Mononuclear cell (primary cell): ENCODE measurements around the gene NHSL2. TPM values are rescaled to one million over a fixed set of nuclear protein-coding genes. Genes with fewer than 3 reads are reported as not detected.

Experiments used
- H3K27me3 ChIP-seq: 2 replicates; pipeline ENCODE4 v1.6.0; 2011; ENCODE audit warnings: low read length, control low read depth; ENCODE audit not compliant: insufficient read depth
- H3K4me1 ChIP-seq: 2 replicates; pipeline ENCODE4 v1.5.1; 2011; ENCODE audit warnings: mild to moderate bottlenecking, low read length, control low read depth; ENCODE audit not compliant: insufficient read depth
- H3K4me3 ChIP-seq: 2 replicates; pipeline ENCODE4 v1.5.1; 2011; ENCODE audit warnings: mild to moderate bottlenecking, low read length, moderate library complexity
- H3K9me3 ChIP-seq: 2 replicates; pipeline ENCODE4 v1.5.1; 2011; ENCODE audit warnings: low read depth, mild to moderate bottlenecking, control low read depth, low read length
- total RNA-seq: library from RNA; depleted of rRNA; stranded (reverse); fragments of >200 nt; gene quantifications from one replicate; pipeline ENCODE4 v1.2.3, GENCODE V29; 2012

The NHSL2 gene
- total RNA-seq, 1 donor: 1.3 TPM

- H3K4me3 ChIP-seq: no peak overlapping the region
- peaks cover 11% of the 10 kb centered on the region for H3K4me1 ChIP-seq
- H3K27me3 ChIP-seq: no peaks in the 10 kb centered on the region
- no peaks in the 10 kb centered on the region for H3K9me3 ChIP-seq
Observed at GRCh38 chrX:72069350-72070160, 158.9 kb downstream of the NHSL2 start.

DNA sequence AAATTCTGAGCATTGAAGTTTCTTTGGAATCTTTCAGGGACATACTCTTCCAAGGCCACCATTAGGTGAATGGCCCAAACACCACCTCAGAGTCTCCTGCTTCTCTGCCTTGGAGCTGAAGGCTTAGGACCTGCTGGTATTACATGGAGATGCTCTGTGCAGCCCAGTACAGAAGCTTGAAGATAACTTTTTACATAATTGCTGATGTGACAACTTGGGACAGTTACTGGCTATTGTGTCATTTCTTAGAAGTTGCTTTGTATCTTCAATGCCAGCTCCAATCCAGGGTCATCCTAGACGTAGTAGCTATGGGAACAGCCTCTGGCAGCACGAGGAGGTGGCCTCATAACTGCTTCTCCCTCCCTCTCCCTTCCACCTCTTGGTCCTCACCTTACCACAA, 160.6 kb downstream of the NHSL2 start:
- Histone ChIP-seq H3K4me1 (peaks cover 11% of the 10 kb centered on the region), H3K27me3 (no peaks in the 10 kb centered on the region), H3K9me3 (no peaks in the 10 kb centered on the region), H3K4me3 (no peak overlapping the region)

GRCh38 chrX:72073633-72074032, 163.0 kb downstream of the NHSL2 start:
- H3K27me3 ChIP-seq: no peaks in the 10 kb centered on the region
- peaks cover 21% of the 10 kb centered on the region for H3K4me1 ChIP-seq
- H3K9me3 ChIP-seq: no peaks in the 10 kb centered on the region
- H3K4me3 ChIP-seq: no peak overlapping the region

GRCh38 chrX:72078411-72078810, 167.8 kb downstream of the NHSL2 start:
- Histone ChIP-seq H3K4me1 (peaks cover 40% of the 10 kb centered on the region), H3K4me3 (no peak overlapping the region), H3K27me3 (no peaks in the 10 kb centered on the region), H3K9me3 (no peaks in the 10 kb centered on the region)

DNA sequence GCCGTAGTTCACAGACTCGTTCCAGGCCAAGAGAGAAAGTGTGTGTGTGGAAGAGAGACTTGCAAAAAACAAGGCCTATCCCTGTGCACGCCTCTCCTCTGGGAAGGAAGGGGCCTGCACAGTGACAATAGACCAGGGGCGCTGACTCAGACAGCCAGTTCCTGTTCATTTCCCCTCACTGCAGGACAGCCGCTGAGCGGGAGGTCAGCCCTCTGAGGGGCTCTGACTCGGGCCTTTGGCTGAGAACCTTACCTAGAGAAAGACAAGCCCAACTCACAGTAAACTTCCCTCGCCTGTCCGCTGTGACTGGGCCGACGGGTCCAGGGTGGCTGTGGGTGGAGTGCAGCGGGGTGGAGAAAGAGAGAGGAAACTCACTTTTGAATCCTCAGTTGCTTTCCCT, 169.0 kb downstream of the NHSL2 start:
- Histone ChIP-seq H3K4me3 (no peak overlapping the region), H3K27me3 (no peaks in the 10 kb centered on the region), H3K9me3 (no peaks in the 10 kb centered on the region), H3K4me1 (peaks cover 40% of the 10 kb centered on the region)

DNA sequence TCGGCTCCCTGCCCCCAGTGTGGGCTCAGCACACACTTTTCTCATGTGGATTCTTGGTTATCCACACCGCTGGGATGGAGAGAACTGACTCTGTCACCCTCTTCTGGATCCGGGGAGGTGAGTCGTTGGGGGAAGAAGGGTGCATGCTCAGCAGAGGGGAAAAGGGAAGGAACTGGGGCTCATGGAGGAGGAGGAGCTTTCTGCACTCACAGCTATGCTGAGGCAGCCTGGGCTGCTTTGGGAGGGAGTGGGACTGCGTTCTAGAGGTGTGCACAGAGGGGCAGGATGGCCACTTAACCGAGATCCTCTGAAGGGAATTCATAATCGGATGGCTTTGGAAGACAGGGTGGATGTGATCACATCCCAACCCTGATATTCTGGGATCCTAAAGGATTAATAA, 169.5 kb downstream of the NHSL2 start:
- no peaks in the 10 kb centered on the region for H3K9me3 ChIP-seq
- peaks cover 40% of the 10 kb centered on the region for H3K4me1 ChIP-seq
- H3K4me3 ChIP-seq: no peak overlapping the region
- no peaks in the 10 kb centered on the region for H3K27me3 ChIP-seq

DNA sequence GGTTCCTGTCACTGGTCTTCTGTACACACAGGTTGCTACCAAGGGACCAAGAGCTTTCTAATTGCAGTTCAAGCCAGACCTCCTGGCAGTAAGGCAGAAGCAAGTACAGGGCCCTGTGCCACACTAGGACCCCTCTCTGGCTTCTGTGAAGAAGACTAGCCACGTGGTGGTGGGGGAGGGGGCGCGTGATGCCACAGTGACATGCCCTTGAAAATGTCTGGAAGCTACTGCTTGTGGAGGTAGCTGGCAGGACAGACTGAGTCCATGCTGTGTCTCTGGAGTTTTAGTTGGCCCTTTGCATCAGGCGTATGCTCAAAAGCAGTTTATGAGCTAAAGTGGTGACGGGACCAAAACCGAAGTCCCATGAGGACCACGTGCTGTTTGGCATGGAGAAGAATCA, 170.2 kb downstream of the NHSL2 start:
- Histone ChIP-seq H3K9me3 (no peaks in the 10 kb centered on the region), H3K4me1 (peaks cover 40% of the 10 kb centered on the region), H3K4me3 (no peak overlapping the region), H3K27me3 (no peaks in the 10 kb centered on the region)

DNA sequence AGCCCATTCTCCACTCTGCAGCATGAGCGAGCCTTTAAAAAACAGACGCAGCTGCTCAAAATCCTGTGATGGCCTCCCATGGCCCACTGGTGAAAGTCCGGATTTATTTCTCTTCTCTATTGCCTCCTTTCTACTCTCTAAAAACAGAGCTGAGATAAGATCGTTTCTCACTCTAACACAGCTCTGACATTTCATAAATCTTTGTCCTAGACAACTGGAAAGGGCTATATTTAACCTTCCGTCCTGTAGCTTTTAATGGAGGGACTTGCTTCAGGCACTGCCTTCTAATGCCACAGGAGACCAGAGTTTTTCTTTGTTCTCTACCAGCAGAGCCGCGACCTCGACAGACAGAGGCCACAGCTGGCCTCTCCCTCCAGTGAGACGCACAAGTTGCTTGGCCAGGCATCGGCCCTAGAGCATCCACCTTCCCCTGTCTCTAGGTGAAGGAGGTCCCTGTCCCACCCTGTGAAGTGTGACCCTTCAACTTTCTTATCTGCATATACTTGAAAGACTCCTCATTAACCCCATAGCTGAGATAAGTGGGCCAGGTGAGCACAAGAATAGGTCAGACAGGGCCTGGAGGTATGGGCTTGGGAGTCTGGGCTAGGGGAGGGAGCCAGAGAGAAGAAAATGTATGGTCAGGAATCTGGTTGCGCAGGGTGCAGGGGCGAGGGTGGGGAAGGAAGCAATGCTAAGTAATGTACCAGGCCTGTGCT, 171.1 kb downstream of the NHSL2 start:
- Histone ChIP-seq H3K27me3 (no peaks in the 10 kb centered on the region), H3K4me1 (peaks cover 40% of the 10 kb centered on the region), H3K4me3 (no peak overlapping the region), H3K9me3 (no peaks in the 10 kb centered on the region)

DNA sequence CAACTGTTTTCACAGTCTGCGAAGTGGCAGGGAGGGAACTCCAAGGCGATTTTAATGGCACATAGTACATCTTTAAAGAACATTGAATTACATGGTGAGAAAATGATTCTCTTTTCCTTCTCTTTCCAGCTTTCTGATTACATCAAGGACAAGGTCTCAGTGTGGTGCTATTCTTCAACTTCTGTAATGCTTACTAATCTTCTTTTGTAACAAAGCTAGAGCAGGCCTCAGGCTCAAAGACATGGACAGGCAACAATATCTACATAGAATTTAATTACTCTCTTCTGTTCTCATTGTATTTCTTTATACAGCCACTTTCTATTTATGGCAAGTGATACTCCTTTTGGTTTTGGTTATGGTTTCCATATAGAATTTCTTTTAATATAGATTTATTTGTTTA, 172.6 kb downstream of the NHSL2 start:
- H3K4me1 ChIP-seq: peaks cover 33% of the 10 kb centered on the region

GRCh38 chrX:72084114-72084513, 173.5 kb downstream of the NHSL2 start:
- Histone ChIP-seq H3K4me1 (peaks cover 25% of the 10 kb centered on the region), H3K9me3 (no peaks in the 10 kb centered on the region), H3K27me3 (no peaks in the 10 kb centered on the region), H3K4me3 (no peak overlapping the region)

More for the DNA sequence above, 172.6 kb downstream of the NHSL2 start:
- H3K9me3 ChIP-seq: no peaks in the 10 kb centered on the region
- H3K27me3 ChIP-seq: no peaks in the 10 kb centered on the region
- H3K4me3 ChIP-seq: no peak overlapping the region

DNA sequence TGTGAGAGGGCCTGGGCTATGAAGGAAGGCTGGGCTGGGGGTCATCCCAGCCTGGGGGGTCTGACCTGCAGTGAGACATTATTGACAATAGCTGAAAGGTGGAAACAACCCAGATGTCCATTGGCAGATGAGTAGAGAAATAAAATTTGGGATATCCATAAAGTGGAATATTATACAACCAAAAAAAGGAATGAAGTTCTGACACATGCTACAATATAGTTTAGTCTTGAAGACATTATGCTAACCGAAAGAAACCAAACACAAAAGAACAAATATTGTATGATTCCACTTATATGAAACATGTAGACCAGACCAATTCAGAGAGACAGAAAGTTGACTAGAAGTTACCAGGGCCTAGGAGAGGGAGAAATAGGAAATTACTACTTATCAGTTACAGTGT, 176.3 kb downstream of the NHSL2 start:
- no peaks in the 10 kb centered on the region for H3K9me3 ChIP-seq
- no peak overlapping the region for H3K4me3 ChIP-seq
- no peaks in the 10 kb centered on the region for H3K4me1 ChIP-seq
- no peaks in the 10 kb centered on the region for H3K27me3 ChIP-seq

DNA sequence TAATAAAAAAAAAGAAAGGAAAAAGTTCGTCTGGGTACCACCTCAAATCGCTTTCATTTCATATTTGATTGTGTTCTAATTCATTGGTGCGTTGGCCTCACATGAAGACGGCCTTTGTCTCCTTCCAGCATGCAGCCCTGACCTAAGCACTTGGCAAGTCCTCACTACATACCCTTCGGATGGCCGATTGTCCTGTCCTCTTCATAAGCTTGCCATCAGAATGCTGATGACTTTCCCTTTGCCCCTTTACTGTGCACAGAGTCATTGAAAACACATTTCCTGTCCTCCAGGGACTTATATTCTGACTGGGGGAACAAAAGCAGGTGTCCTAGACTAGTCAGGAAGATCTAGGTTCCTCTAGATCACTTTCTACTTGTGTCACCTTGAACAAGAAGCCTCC, 178.1 kb downstream of the NHSL2 start:
- Histone ChIP-seq H3K4me3 (no peak overlapping the region), H3K4me1 (no peaks in the 10 kb centered on the region), H3K9me3 (no peaks in the 10 kb centered on the region), H3K27me3 (no peaks in the 10 kb centered on the region)

- H3K4me3 ChIP-seq: no peak overlapping the region
- H3K27me3 ChIP-seq: no peaks in the 10 kb centered on the region
- peaks cover under 1% of the 10 kb centered on the region for H3K4me1 ChIP-seq
- no peaks in the 10 kb centered on the region for H3K9me3 ChIP-seq
Observed at GRCh38 chrX:72089254-72089653, 178.6 kb downstream of the NHSL2 start.

DNA sequence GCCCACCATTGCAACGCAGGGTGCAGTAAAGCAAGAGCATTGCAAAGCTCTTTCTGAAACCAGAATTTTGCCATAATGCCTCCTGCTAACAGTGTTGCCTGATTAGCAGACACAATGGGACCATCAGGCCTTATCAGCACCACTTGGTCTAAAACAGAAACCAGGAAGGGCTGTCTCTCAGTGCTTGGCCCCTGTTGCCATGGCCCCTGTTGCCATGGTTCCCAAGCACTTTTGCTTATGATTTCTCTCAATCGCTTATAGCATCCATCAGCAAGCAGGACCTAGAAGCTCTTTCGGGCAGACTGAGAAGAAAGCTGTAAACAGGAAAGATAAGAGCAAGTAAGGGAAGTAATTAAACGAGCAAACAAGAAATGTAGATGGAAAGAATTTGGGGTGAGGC, 184.2 kb downstream of the NHSL2 start:
- Histone ChIP-seq H3K27me3 (no peaks in the 10 kb centered on the region), H3K4me1 (peaks cover 49% of the 10 kb centered on the region), H3K4me3 (no peak overlapping the region), H3K9me3 (no peaks in the 10 kb centered on the region)

DNA sequence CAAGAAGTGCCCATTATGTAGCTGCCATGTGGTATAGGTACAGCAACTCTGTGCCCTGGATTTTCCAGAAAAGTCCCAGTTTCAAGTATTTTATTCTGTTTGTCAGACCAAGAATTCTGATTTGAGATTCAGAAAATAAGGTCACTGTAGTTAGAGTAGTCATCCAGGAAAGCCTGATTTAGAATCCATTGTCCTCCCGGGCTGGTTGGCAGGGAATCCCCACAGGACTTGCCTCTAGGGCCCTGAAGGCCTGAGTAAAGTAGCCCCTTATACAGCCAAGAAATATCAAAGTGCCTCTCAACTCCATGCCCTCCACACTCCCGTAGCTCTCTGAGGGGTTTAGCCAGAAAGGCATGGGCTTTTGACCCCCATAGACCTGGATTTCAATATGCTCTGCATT, 184.7 kb downstream of the NHSL2 start:
- Histone ChIP-seq H3K27me3 (no peaks in the 10 kb centered on the region), H3K4me3 (no peak overlapping the region), H3K9me3 (no peaks in the 10 kb centered on the region), H3K4me1 (peaks cover 54% of the 10 kb centered on the region)

GRCh38 chrX:72097098-72097497, 186.5 kb downstream of the NHSL2 start:
- Histone ChIP-seq H3K27me3 (no peaks in the 10 kb centered on the region), H3K9me3 (no peaks in the 10 kb centered on the region), H3K4me3 (no peak overlapping the region), H3K4me1 (peaks cover 69% of the 10 kb centered on the region)
